Measurements from ENCODE around the gene RHOXF1.
"Not testable (repeated sequence)": the region's sequence is repeated elsewhere in the genome, so short reads cannot be mapped to it uniquely, and the experiment has no call there.

RHOXF1 gene, protein sequence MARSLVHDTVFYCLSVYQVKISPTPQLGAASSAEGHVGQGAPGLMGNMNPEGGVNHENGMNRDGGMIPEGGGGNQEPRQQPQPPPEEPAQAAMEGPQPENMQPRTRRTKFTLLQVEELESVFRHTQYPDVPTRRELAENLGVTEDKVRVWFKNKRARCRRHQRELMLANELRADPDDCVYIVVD

DNA sequence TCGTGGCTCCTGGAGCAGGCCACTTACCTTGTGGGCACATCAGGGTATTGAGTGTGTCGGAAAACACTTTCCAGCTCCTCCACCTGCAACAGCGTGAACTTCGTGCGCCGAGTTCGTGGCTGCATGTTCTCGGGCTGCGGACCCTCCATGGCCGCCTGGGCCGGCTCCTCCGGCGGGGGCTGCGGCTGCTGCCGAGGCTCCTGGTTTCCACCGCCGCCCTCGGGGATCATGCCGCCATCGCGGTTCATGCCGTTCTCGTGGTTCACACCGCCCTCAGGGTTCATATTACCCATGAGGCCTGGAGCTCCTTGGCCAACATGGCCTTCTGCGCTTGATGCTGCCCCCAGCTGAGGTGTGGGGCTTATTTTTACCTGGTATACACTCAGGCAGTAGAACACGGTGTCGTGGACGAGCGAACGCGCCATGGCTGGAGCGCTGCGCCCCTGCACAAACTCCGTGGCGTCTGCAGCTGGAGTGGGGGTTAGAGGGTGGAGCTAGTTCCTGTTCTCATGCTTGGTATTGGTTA, at the start of gene RHOXF1:
TSS of gene RHOXF1 (minus strand) at position 476 of the 526 bp plus-strand sequence. CDS start at position 425, 51 bp downstream.
- in situ Hi-C loops (cut with MboI; ENCODE audit: low sequenced_read_pairs) = no loop called here

DNA sequence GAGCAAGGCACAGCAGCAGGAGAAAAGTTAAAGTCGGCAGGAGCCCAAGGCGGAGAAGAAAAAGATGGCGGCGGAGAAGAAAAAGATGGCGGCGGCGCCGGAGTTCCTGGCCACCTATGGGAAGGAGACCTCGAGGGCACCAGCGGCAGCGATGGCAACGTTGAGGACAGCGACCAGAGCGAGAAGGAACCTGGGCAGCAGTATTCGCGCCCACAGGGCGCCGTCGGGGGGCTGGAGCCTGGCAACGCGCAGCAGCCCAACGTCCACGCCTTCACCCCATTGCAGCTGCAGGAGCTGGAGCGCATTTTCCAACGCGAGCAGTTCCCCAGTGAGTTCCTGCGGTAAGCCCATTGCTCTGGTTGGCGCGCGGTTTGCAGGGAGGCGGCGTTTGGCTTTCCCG, 43.4 kb upstream of the RHOXF1 start:
- in situ Hi-C loops (cut with MboI; ENCODE audit: low sequenced_read_pairs) = not testable (repeated sequence)

DNA sequence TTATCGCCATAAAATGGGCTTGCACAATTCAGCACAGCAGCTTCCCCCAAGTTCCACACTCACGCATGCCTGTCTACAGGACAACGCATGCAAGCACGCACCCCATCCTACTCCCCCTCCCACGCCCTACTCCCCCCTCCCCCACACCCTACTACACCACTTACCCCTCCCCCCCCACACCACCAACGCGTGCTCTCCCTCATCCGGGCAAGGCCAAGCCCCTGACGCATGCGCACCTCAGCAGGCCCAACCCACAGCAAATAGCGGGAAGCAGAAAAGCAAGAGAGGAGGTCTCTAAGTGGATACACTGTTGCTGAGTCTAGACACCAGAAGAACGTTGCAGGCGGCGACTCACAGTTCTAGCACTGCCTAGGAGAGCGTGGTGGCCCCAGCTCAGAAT, 42.6 kb upstream of the RHOXF1 start, which contains the start of gene RHOXF2:
TSS of gene RHOXF2 (plus strand) at position 301 of the 400 bp plus-strand sequence. CDS start 138 bp downstream, outside the sequence.
- in situ Hi-C loops (cut with MboI; ENCODE audit: low sequenced_read_pairs) = not testable (repeated sequence)

- in situ Hi-C loops (cut with MboI; ENCODE audit: low sequenced_read_pairs) = not testable (repeated sequence)
These were observed 34.5 kb upstream of the RHOXF1 start for GRCh38 chrX:120150109-120150744.

DNA sequence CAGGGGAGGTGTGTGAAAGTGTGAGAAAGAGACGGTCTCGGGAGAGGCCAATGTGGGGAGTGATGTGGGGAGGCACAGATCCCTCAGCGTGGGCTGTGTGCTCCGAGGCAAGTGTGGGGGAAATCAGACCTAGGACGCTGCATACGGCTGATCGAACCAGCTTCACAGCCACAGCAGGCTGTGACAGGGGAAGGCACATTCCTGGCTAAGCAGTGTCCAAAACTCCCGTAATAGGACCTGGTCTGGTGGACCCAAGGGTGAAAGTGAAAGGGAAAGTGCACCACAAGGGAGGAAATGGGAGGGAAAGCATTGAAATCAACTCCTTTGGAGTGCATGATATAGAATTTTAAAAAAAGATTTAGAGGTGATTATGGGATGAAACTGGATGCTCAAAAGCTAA, 31.8 kb upstream of the RHOXF1 start:
- in situ Hi-C loops (cut with MboI; ENCODE audit: low sequenced_read_pairs) = loop anchor here (25.0 kb wide), 1 partner anchor 90 kb away; no protein-coding TSS in a partner anchor

DNA sequence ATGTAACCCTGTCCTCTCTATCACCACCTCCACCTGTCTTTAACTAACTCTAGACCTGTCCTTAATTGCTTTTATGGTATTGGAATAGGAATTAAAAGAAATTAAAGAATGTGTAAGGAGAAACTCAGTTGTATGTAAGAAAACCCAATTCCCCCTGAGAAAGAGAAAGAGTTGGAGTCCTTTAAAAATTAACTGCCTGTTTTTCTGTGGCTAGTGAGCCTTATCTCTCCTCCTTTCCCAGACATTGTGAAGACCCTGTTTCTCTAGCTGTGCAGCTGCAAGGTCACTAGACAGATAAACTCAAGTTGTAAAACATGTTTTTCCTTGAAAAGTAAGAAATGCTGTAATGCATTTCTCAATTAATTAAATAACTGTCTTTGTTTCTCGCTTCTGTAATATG, 30.6 kb upstream of the RHOXF1 start:
- in situ Hi-C loops (cut with MboI; ENCODE audit: low sequenced_read_pairs) = loop anchor here (25.0 kb wide), 1 partner anchor 91 kb away; no protein-coding TSS in a partner anchor

DNA sequence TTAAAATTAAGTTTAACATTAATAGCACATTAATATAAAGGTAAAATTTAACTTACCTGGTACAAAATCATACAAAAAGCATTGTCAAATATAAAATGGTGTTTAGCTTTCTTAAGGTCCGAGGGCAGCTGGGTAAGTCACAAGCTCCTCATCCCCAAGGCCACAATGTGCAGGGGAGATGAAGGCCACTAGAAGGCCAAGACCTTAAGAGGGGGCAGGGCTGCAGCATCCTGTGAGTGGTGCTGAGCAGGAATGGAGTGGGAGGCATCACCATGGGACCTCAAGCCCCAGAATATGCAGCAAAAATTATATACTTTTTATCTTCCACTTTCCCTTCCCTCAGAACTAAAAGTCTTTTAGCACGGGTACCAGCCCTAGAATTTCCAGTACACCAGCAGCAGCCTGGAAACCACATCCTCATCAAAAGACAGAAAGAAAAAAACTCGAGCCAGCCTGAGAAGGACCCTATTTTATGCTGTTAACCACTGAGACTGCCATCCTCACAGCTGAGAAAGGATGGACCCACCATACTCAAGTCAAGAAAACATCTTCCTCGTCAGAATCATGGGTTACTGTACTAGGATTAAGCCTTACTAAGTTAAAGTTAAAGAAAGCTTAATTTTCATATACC, 29.7 kb upstream of the RHOXF1 start:
- in situ Hi-C loops (cut with MboI; ENCODE audit: low sequenced_read_pairs) = loop anchor here (25.0 kb wide), 1 partner anchor 92 kb away; no protein-coding TSS in a partner anchor

- in situ Hi-C loops (cut with MboI; ENCODE audit: low sequenced_read_pairs) = loop anchor here (25.0 kb wide), 1 partner anchor 93 kb away; no protein-coding TSS in a partner anchor
These were observed 28.6 kb upstream of the RHOXF1 start for GRCh38 chrX:120144178-120144844.

DNA sequence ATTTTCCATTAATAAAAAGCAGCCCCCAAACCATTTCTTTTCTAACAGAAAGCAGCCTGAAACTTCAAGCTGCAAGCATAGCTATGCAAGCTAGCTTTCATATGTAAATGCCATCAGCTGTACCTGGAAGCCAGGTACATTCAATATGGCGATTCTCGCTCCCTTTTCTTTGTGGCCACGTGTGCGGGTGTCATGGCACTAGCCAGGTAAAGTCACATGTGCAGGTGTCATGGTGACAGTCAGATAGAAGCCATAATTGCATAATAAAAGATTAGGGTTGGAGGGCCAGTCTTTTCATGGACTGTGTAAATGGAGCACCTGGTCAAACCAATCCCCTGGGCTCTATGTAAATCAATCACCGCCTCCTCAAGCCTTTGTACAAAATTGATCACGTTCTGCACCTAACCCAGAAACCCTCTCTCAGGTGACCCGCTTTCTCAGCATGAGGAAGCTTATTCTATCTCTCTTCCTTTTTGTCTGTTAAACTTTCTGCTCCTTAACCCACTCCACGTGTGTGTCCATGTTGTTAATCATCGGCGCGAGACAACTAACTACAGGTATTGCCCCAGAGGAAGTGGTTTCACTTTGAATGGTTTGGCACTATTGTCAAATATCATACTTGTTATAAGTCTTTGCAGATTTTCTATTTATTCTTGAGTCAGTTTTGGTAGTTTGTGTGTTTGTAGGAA, 24.7 kb upstream of the RHOXF1 start:
- in situ Hi-C loops (cut with MboI; ENCODE audit: low sequenced_read_pairs) = loop anchor here (25.0 kb wide), 1 partner anchor 97 kb away; no protein-coding TSS in a partner anchor

- in situ Hi-C loops (cut with MboI; ENCODE audit: low sequenced_read_pairs) = loop anchor here (25.0 kb wide), 1 partner anchor 100 kb away; no protein-coding TSS in a partner anchor
These were observed 21.7 kb upstream of the RHOXF1 start for GRCh38 chrX:120137439-120137838.

- in situ Hi-C loops (cut with MboI; ENCODE audit: low sequenced_read_pairs) = loop anchor here (25.0 kb wide), 1 partner anchor 100 kb away; no protein-coding TSS in a partner anchor
These were observed 21.1 kb upstream of the RHOXF1 start for GRCh38 chrX:120136840-120137239.

DNA sequence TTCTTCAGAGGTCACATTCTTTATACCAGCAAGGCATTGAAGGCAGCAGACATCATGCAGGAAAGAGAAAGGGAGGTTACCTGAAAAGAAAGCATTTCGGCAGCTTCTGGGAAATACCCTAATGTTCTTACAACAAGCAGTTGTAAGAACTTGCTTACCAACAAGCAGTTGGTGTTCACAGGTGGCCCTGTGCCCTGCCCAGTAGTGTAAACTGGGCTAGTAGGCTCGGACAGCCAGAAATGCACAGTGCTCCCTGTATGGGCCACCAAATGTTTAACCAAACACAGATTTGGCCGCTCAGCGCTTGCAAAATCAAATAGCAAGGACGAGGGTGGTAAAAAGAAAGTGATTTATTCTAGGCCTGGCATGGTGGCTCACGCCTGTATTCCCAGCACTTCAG, 20.4 kb upstream of the RHOXF1 start:
- in situ Hi-C loops (cut with MboI; ENCODE audit: low sequenced_read_pairs) = loop anchor here (25.0 kb wide), 1 partner anchor 101 kb away; no protein-coding TSS in a partner anchor

DNA sequence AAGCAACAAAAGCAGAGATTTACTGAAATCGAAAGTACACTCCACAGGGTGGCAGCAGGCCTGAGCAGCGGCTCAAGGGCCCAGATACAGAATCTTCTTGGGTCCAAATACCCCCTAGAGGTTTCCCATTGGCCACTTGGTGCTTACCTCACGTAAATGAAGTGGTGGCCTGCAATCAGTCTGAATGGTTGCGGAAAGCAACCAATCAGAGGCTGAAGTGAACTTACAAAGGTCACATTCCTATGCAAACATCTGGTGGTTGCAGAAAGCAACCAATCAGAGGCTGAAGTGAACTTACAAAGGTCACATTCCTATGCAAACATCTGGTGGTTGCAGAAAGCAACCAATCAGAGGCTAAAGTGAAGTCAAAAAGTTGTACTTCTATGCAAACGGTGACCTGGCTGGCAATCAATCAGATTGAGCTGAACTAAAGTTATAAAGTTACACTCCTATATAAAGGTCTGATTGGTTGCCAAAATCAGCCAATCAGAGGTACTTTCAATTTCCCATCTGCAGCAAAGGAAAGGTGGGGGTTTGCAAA, 12.7 kb upstream of the RHOXF1 start:
- in situ Hi-C loops (cut with MboI; ENCODE audit: low sequenced_read_pairs) = loop anchor here (25.0 kb wide), 1 partner anchor 109 kb away; no protein-coding TSS in a partner anchor

GRCh38 chrX:120125444-120125843, 9.7 kb upstream of the RHOXF1 start:
- in situ Hi-C loops (cut with MboI; ENCODE audit: low sequenced_read_pairs) = loop anchor here (25.0 kb wide), 1 partner anchor 112 kb away; no protein-coding TSS in a partner anchor

GRCh38 chrX:120120223-120120622, 4.5 kb upstream of the RHOXF1 start:
- in situ Hi-C loops (cut with MboI; ENCODE audit: low sequenced_read_pairs) = no loop called here

DNA sequence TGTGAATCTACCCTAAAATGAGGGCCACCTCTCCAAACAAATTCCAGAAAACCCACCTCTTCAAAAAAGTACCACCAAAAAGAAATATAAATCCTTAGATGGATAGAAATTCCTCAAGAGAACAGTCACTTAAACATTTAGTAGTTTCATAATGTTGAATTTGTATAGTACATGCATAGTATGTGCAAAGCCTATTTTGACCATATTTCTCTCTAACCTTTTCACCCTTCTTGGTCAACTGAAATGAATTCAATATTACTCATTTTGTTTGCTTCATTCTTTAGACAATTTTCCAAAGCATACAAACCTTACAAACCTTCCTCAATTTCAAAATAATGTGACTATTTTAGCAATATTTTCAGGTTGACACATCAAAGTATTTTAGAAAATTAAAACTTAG, 4.1 kb downstream of the RHOXF1 start:
- in situ Hi-C loops (cut with MboI; ENCODE audit: low sequenced_read_pairs) = no loop called here

- in situ Hi-C loops (cut with MboI; ENCODE audit: low sequenced_read_pairs) = no loop called here
These were observed 6.3 kb downstream of the RHOXF1 start for GRCh38 chrX:120109378-120109777.

GRCh38 chrX:120104707-120105106, 11.0 kb downstream of the RHOXF1 start:
- in situ Hi-C loops (cut with MboI; ENCODE audit: low sequenced_read_pairs) = not testable (repeated sequence)

GRCh38 chrX:120101057-120101456, 14.7 kb downstream of the RHOXF1 start:
- in situ Hi-C loops (cut with MboI; ENCODE audit: low sequenced_read_pairs) = not testable (repeated sequence)

- in situ Hi-C loops (cut with MboI; ENCODE audit: low sequenced_read_pairs) = no loop called here
These were observed 25.5 kb downstream of the RHOXF1 start for GRCh38 chrX:120090208-120090607.

Data from HL-60/S4 treated with retinoic acid at 250 ng/mL for 4 days and 3 days (cell line).